IMR-90 (cell line): ENCODE results near the gene WNK3. TPM values are rescaled to one million over a fixed set of nuclear protein-coding genes. Genes with fewer than 3 reads are reported as not detected.

Source experiments
- ATAC-seq: fragments of 200-7000 bp; cut with Tn5 transposase; 2 replicates; pipeline ENCODE4 v1.9.1; 2020; ENCODE audit warnings: low read depth, mild to moderate bottlenecking, moderate library complexity
- BruUV-seq: library from RNA; stranded (reverse); fragments of 400-500 nt; replicated peaks from 2 replicates; lab custom pipeline; 2021; lab: Mats Ljungman, UMichigan
- CTCF ChIA-PET: fragments of 300-600 bp; formaldehyde crosslinking; extraction: SDS; loops from one replicate; lab custom pipeline; 2021; ENCODE audit warnings: antibody characterized with exemption; lab: Yijun Ruan, JAX
- POLR2A ChIA-PET: fragments of 300-600 bp; sonication (Branson Sonifier 250); formaldehyde crosslinking; loops from one replicate; lab custom pipeline; 2022; ENCODE audit warnings: antibody characterized with exemption; ENCODE audit not compliant: unreplicated experiment; lab: Charles Lee
- DNase-seq: peaks from one replicate; pipeline ENCODE4 v3.0.0; 2013
- H2AFZ ChIP-seq: replicated peaks from 2 replicates; pipeline ENCODE3; 2013; ENCODE audit warnings: low read length, mild to moderate bottlenecking; ENCODE audit not compliant: poor library complexity
- H2AK5ac ChIP-seq: 2 replicates; pipeline ENCODE4 v1.6.1; 2013; ENCODE audit warnings: low read depth, low read length, inconsistent platforms
- H2AK9ac ChIP-seq: replicated peaks from 2 replicates; pipeline ENCODE3; 2013; ENCODE audit warnings: mild to moderate bottlenecking, low read depth, low read length, moderate library complexity; ENCODE audit not compliant: poor library complexity
- H2BK120ac ChIP-seq: 2 replicates; pipeline ENCODE4 v1.6.1; 2013; ENCODE audit warnings: low read depth, low read length, inconsistent platforms
- H2BK15ac ChIP-seq: 3 replicates; pipeline ENCODE4 v1.6.1; 2013; ENCODE audit warnings: low read depth, low read length, inconsistent platforms
- H2BK20ac ChIP-seq: 2 replicates; pipeline ENCODE4 v1.6.1; 2013; ENCODE audit warnings: low read depth, mild to moderate bottlenecking, inconsistent platforms, low read length, moderate library complexity
- H2BK5ac ChIP-seq: 2 replicates; pipeline ENCODE4 v1.6.1; 2013; ENCODE audit warnings: mild to moderate bottlenecking, low read depth, low read length, inconsistent platforms; ENCODE audit not compliant: poor library complexity, severe bottlenecking
- H3K14ac ChIP-seq: replicated peaks from 2 replicates; pipeline ENCODE4 v1.6.1; 2013; ENCODE audit warnings: low read depth, low read length, inconsistent platforms
- H3K18ac ChIP-seq: 2 replicates; pipeline ENCODE4 v1.6.1; 2013; ENCODE audit warnings: low read depth, low read length, control low read depth
- H3K23ac ChIP-seq: 2 replicates; pipeline ENCODE4 v1.6.1; 2013; ENCODE audit warnings: low read depth, low read length, inconsistent platforms
- H3K27ac ChIP-seq: 2 replicates; pipeline ENCODE4 v1.5.1; 2013; ENCODE audit warnings: mild to moderate bottlenecking, control low read depth, low read length; ENCODE audit not compliant: insufficient read depth
- H3K27me3 ChIP-seq: 2 replicates; pipeline ENCODE4 v1.6.1; 2013; ENCODE audit warnings: low read length; ENCODE audit not compliant: control insufficient read depth, insufficient read depth
- H3K36me3 ChIP-seq: 2 replicates; pipeline ENCODE4 v1.6.1; 2013; ENCODE audit warnings: low read length, mixed read lengths; ENCODE audit not compliant: control insufficient read depth, insufficient read depth
- H3K4ac ChIP-seq: 2 replicates; pipeline ENCODE4 v1.6.1; 2013; ENCODE audit warnings: low read depth, low read length, inconsistent platforms
- H3K4me1 ChIP-seq: 2 replicates; pipeline ENCODE4 v1.6.1; 2013; ENCODE audit warnings: low read length, mixed read lengths; ENCODE audit not compliant: control insufficient read depth, insufficient read depth
- H3K4me2 ChIP-seq: 2 replicates; pipeline ENCODE4 v1.6.1; 2013; ENCODE audit warnings: low read depth, mild to moderate bottlenecking, control low read depth, low read length, moderate library complexity
- H3K4me3 ChIP-seq: 2 replicates; pipeline ENCODE4 v1.5.1; 2013; ENCODE audit warnings: low read depth, mild to moderate bottlenecking, control low read depth, low read length, moderate library complexity; ENCODE audit not compliant: insufficient read depth
- H3K56ac ChIP-seq: 2 replicates; pipeline ENCODE4 v1.6.1; 2013; ENCODE audit warnings: low read length, inconsistent platforms; ENCODE audit not compliant: insufficient read depth; ENCODE audit errors: extremely low read depth
- H3K79me1 ChIP-seq, 2 experiments: 2 replicates each; pipeline ENCODE4 v1.6.1; 2013; ENCODE audit warnings: low read length in 2 of 2, inconsistent platforms in 1 of 2, low read depth in 1 of 2
- H3K9ac ChIP-seq: 2 replicates; pipeline ENCODE4 v1.6.1; 2013; ENCODE audit warnings: low read depth, low read length, control low read depth
- H3K9me1 ChIP-seq: 2 replicates; pipeline ENCODE4 v1.6.1; 2013; ENCODE audit warnings: low read length, inconsistent platforms; ENCODE audit not compliant: insufficient read depth
- H3K9me3 ChIP-seq: 2 replicates; pipeline ENCODE4 v1.6.1; 2013; ENCODE audit warnings: low read length; ENCODE audit not compliant: control insufficient read depth, insufficient read depth
- H4K20me1 ChIP-seq: 2 replicates; pipeline ENCODE4 v1.6.1; 2013; ENCODE audit warnings: low read length, inconsistent platforms; ENCODE audit not compliant: insufficient read depth
- H4K5ac ChIP-seq: 2 replicates; pipeline ENCODE4 v1.6.1; 2013; ENCODE audit warnings: mild to moderate bottlenecking, low read depth, low read length, control low read depth
- H4K8ac ChIP-seq, 2 experiments: 2 replicates each; pipeline ENCODE4 v1.6.1; 2013; ENCODE audit warnings: low read depth in 2 of 2, low read length in 2 of 2, control low read depth in 1 of 2, inconsistent platforms in 1 of 2
- H4K91ac ChIP-seq: 2 replicates; pipeline ENCODE4 v1.6.1; 2013; ENCODE audit warnings: low read depth, low read length, inconsistent platforms; ENCODE audit not compliant: insufficient read depth
- BHLHE40 ChIP-seq: fragments of 150-350 bp; IDR thresholded peaks from 2 replicates; pipeline ENCODE4 v1.6.1; 2016; ENCODE audit warnings: mild to moderate bottlenecking, low read depth, low read length
- CEBPB ChIP-seq: IDR thresholded peaks from 2 replicates; pipeline ENCODE4 v1.6.1; 2012; ENCODE audit warnings: low read depth, low read length, improper control_type of control experiment
- CHD1 ChIP-seq: IDR thresholded peaks from 2 replicates; pipeline ENCODE4 v1.6.1; 2012; ENCODE audit warnings: low read depth, low read length, improper control_type of control experiment
- FOS ChIP-seq: fragments of 150-350 bp; IDR thresholded peaks from 2 replicates; pipeline ENCODE4 v1.6.1; 2016; ENCODE audit warnings: low read depth, low read length
- MAFK ChIP-seq: IDR thresholded peaks from 2 replicates; pipeline ENCODE4 v1.6.1; 2012; ENCODE audit warnings: low read depth, low read length, improper control_type of control experiment
- MAZ ChIP-seq: IDR thresholded peaks from 2 replicates; pipeline ENCODE4 v1.6.1; 2012; ENCODE audit warnings: low read depth, mild to moderate bottlenecking, low read length, improper control_type of control experiment, moderate library complexity, borderline replicate concordance
- MXI1 ChIP-seq: IDR thresholded peaks from 2 replicates; pipeline ENCODE4 v1.6.1; 2012; ENCODE audit warnings: low read depth, mild to moderate bottlenecking, low read length, moderate library complexity, borderline replicate concordance
- NFE2L2 ChIP-seq: fragments of 150-350 bp; IDR thresholded peaks from 2 replicates; pipeline ENCODE4 v1.6.1; 2016; ENCODE audit warnings: low read depth, mild to moderate bottlenecking, low read length
- POLR2A ChIP-seq: IDR thresholded peaks from 2 replicates; pipeline ENCODE4 v1.6.1; 2012; ENCODE audit warnings: mild to moderate bottlenecking, low read depth, low read length
- RAD21 ChIP-seq: IDR thresholded peaks from 2 replicates; pipeline ENCODE4 v1.6.1; 2012; ENCODE audit warnings: low read length, improper control_type of control experiment
- RCOR1 ChIP-seq: IDR thresholded peaks from 2 replicates; pipeline ENCODE4 v1.6.1; 2012; ENCODE audit warnings: mild to moderate bottlenecking, low read length, improper control_type of control experiment; ENCODE audit not compliant: insufficient replicate concordance
- RFX5 ChIP-seq: IDR thresholded peaks from 2 replicates; pipeline ENCODE4 v1.8.0; 2012; ENCODE audit warnings: low read depth, mild to moderate bottlenecking, low read length, moderate library complexity
- SMC3 ChIP-seq: fragments of 150-350 bp; IDR thresholded peaks from 2 replicates; pipeline ENCODE4 v1.6.1; 2016; ENCODE audit warnings: low read depth, mild to moderate bottlenecking, antibody characterized with exemption, low read length, moderate library complexity
- dilution Hi-C: fragments of 300-500 bp; cut with HindIII; formaldehyde crosslinking; loops from one replicate; pipeline ENCODE4 v1.14.3; 2018; ENCODE audit warnings: low sequenced_read_pairs; ENCODE audit not compliant: unreplicated experiment
- in situ Hi-C: fragments of 300-500 bp; cut with MboI; formaldehyde crosslinking; loops from 3 replicates; pipeline ENCODE4 v1.14.3; 2019; ENCODE audit warnings: low sequenced_read_pairs, inconsistent platforms, mixed read lengths
- intact Hi-C: fragments of 100-400 bp; cut with micrococcal nuclease; formaldehyde crosslinking; loops from 2 replicates; pipeline ENCODE4 v1.10.0; 2022
- polyA plus RNA-seq, 3 experiments: library from polyadenylated mRNA; depleted of rRNA; stranded (reverse); fragments of >200 nt; gene quantifications; 2 replicates each; pipeline ENCODE4 v1.2.3, GENCODE V29; 2012; ENCODE audit warnings: low replicate concordance in 1 of 3
- total RNA-seq: library from RNA; depleted of rRNA; stranded (reverse); fragments of >200 nt; gene quantifications from 2 replicates; pipeline ENCODE4 v1.2.3, GENCODE V29; 2012
- TF ChIP-seq, protein P1 (sequence below): conservative IDR thresholded peaks from 2 replicates; pipeline ENCODE4 v1.5.1; 2012; ENCODE audit warnings: mild to moderate bottlenecking, low read depth, low read length, improper control_type of control experiment
- TF ChIP-seq, protein P2 (sequence below): fragments of 150-350 bp; IDR thresholded peaks from 2 replicates; pipeline ENCODE4 v1.6.1; 2017; ENCODE audit warnings: mild to moderate bottlenecking, antibody characterized with exemption, low read length, low read depth
- TF ChIP-seq, protein P3 (sequence below): fragments of 150-350 bp; IDR thresholded peaks from 2 replicates; pipeline ENCODE4 v1.6.1; 2016; ENCODE audit warnings: low read depth, mild to moderate bottlenecking, low read length, moderate library complexity, borderline replicate concordance

Gene WNK3
- total and polyA plus RNA-seq, 2 of the 4 experiments (the other 2 are of a cell fraction), result 0.15 to 1.4 TPM

DNA sequence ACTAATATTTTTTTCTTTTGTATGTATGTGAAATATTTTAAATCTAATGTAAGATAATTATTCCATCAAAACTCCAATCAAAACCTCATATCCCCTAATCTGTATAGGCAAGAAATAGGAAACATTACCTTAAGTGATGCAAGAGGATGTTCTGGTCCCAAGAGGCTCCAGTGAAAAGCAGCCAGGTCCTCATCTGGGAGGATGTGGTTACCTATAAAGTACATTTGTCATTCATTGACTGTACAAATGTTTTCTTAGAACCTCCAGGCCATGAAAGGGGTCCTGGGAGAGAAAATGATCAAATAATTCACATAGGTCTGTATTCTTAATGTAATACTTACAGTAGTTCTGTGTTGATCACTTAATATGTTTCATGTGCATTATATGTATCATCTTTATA lies 200.3 kb downstream of the WNK3 start:
- H3K36me3 ChIP-seq, result no peaks in the 10 kb centered on the region
- H4K8ac ChIP-seq, result no peak overlapping the region
- H3K56ac ChIP-seq, result no peak overlapping the region
- H3K4me1 ChIP-seq, result no peaks in the 10 kb centered on the region
- no peak overlapping the region for H4K5ac ChIP-seq
- H3K9me1 ChIP-seq, result no peaks in the 10 kb centered on the region
- dilution Hi-C loops (no loop called here), in situ Hi-C loops (no loop called here), intact Hi-C loops (no loop called here)
- H4K20me1 ChIP-seq, result no peaks in the 10 kb centered on the region
- no peak overlapping the region for H3K9ac ChIP-seq
- CTCF ChIA-PET, result no interaction called here
- ATAC-seq (no peak), DNase-seq (no peak)
- no peak overlapping the region for H2BK20ac ChIP-seq
- no peak overlapping the region for H2BK15ac ChIP-seq
- H3K4ac ChIP-seq, result no peak overlapping the region
- H2AFZ ChIP-seq, result no peak overlapping the region
- no peak overlapping the region for H2BK5ac ChIP-seq
- H3K4me2 ChIP-seq, result no peak overlapping the region
- H3K27ac ChIP-seq, result no peak overlapping the region
- H3K9me3 ChIP-seq, result no peaks in the 10 kb centered on the region
- H2BK120ac ChIP-seq, result no peak overlapping the region
- POLR2A ChIA-PET, result no interaction called here
- BruUV-seq, result no TSS peak
- H3K14ac ChIP-seq, result no peak overlapping the region
- no peak overlapping the region for H3K23ac ChIP-seq
- no peaks in the 10 kb centered on the region for H3K27me3 ChIP-seq
- H4K91ac ChIP-seq, result no peak overlapping the region
- no peak for TF ChIP-seq SMC3
- no peak for TF ChIP-seq RCOR1
- no peak for TF ChIP-seq RFX5
- no peak for TF ChIP-seq MXI1
- no peak for TF ChIP-seq MAZ
- TF ChIP-seq, protein P1, sequence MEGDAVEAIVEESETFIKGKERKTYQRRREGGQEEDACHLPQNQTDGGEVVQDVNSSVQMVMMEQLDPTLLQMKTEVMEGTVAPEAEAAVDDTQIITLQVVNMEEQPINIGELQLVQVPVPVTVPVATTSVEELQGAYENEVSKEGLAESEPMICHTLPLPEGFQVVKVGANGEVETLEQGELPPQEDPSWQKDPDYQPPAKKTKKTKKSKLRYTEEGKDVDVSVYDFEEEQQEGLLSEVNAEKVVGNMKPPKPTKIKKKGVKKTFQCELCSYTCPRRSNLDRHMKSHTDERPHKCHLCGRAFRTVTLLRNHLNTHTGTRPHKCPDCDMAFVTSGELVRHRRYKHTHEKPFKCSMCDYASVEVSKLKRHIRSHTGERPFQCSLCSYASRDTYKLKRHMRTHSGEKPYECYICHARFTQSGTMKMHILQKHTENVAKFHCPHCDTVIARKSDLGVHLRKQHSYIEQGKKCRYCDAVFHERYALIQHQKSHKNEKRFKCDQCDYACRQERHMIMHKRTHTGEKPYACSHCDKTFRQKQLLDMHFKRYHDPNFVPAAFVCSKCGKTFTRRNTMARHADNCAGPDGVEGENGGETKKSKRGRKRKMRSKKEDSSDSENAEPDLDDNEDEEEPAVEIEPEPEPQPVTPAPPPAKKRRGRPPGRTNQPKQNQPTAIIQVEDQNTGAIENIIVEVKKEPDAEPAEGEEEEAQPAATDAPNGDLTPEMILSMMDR, result no peak
- no peak for TF ChIP-seq NFE2L2
- no peak for TF ChIP-seq RAD21
- TF ChIP-seq, protein P2, sequence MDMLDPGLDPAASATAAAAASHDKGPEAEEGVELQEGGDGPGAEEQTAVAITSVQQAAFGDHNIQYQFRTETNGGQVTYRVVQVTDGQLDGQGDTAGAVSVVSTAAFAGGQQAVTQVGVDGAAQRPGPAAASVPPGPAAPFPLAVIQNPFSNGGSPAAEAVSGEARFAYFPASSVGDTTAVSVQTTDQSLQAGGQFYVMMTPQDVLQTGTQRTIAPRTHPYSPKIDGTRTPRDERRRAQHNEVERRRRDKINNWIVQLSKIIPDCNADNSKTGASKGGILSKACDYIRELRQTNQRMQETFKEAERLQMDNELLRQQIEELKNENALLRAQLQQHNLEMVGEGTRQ, result no peak
- no peak for TF ChIP-seq BHLHE40
- TF ChIP-seq, protein P3, sequence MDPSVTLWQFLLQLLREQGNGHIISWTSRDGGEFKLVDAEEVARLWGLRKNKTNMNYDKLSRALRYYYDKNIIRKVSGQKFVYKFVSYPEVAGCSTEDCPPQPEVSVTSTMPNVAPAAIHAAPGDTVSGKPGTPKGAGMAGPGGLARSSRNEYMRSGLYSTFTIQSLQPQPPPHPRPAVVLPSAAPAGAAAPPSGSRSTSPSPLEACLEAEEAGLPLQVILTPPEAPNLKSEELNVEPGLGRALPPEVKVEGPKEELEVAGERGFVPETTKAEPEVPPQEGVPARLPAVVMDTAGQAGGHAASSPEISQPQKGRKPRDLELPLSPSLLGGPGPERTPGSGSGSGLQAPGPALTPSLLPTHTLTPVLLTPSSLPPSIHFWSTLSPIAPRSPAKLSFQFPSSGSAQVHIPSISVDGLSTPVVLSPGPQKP, result no peak
- no peak for TF ChIP-seq CHD1
- no peak for TF ChIP-seq FOS
- TF ChIP-seq MAFK, result no peak
- TF ChIP-seq POLR2A, result no peak
- TF ChIP-seq CEBPB, result no peak
- H3K18ac ChIP-seq, result no peak overlapping the region
- no peak overlapping the region for H2AK5ac ChIP-seq
- H2AK9ac ChIP-seq, result no peak overlapping the region
- H3K4me3 ChIP-seq, result no peak overlapping the region
- H3K79me1 ChIP-seq, result peaks cover 0 to 5% of the 10 kb centered on the region in 2 experiments; a peak in 1 of 4 replicates
